Measurements from ENCODE around the gene CAMK1D.

GRCh38 chr10:12841426-12841825 is 492.1 kb downstream of the CAMK1D start:
- no peak for TF ChIP-seq CTCF (IDR thresholded peaks at IDR 0.05)
- TF ChIP-seq POLR2A (IDR thresholded peaks at IDR 0.05) = no peak
- no peak for TF ChIP-seq EP300 (IDR thresholded peaks at IDR 0.05)
- no peak for TF ChIP-seq POLR2AphosphoS5 (IDR thresholded peaks at IDR 0.05)

All from stomach (tissue), 4 donors.